Mesodermal cell (in vitro differentiated cells): ENCODE results near the gene OR4M1. TPM values are rescaled to one million over a fixed set of nuclear protein-coding genes. Genes with fewer than 3 reads are reported as not detected.
"Not testable (repeated sequence)": the region's sequence is repeated elsewhere in the genome, so short reads cannot be mapped to it uniquely, and the experiment has no call there.

ENCODE experiments used
- H3K27ac ChIP-seq: 2 replicates; pipeline ENCODE4 v1.7.0; 2013; ENCODE audit warnings: mild to moderate bottlenecking, low read depth, low read length, moderate library complexity; ENCODE audit not compliant: severe bottlenecking
- H3K36me3 ChIP-seq: 2 replicates; pipeline ENCODE4 v1.7.1; 2013; ENCODE audit warnings: mild to moderate bottlenecking, low read length, moderate library complexity; ENCODE audit not compliant: control insufficient read depth, insufficient read depth
- H3K4me1 ChIP-seq: one replicate; pipeline ENCODE4 v1.7.1; 2013; ENCODE audit warnings: mild to moderate bottlenecking, low read length; ENCODE audit not compliant: insufficient read depth, control insufficient read depth, poor library complexity, severe bottlenecking
- H3K4me3 ChIP-seq: 2 replicates; pipeline ENCODE4 v1.7.0; 2013; ENCODE audit warnings: low read length, control low read depth, mild to moderate bottlenecking; ENCODE audit not compliant: insufficient read depth, poor library complexity, severe bottlenecking; ENCODE audit errors: extremely low read depth
- H3K9me3 ChIP-seq: 2 replicates; pipeline ENCODE4 v1.7.1; 2013; ENCODE audit warnings: mild to moderate bottlenecking, low read length, moderate library complexity; ENCODE audit not compliant: control insufficient read depth
- WGBS, 2 experiments: methylation state at CpG; one replicate each; pipeline ENCODE4 v1.1.5; 2013; ENCODE audit warnings: missing lambda C conversion rate in 2 of 2; ENCODE audit not compliant: insufficient coverage in 2 of 2; 5-methylcytosine and 5-hydroxymethylcytosine counted together
- polyA plus RNA-seq, 2 experiments: library from polyadenylated mRNA; stranded (reverse); fragments of 50-300 nt; gene quantifications; one replicate each; pipeline ENCODE4 v1.2.3, GENCODE V29; 2013

The OR4M1 gene, protein sequence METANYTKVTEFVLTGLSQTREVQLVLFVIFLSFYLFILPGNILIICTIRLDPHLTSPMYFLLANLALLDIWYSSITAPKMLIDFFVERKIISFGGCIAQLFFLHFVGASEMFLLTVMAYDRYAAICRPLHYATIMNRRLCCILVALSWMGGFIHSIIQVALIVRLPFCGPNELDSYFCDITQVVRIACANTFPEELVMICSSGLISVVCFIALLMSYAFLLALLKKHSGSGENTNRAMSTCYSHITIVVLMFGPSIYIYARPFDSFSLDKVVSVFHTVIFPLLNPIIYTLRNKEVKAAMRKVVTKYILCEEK
- not detected for polyA plus RNA-seq (2013, experiment 1 of 2)
- polyA plus RNA-seq (2013, experiment 2 of 2): not detected

DNA sequence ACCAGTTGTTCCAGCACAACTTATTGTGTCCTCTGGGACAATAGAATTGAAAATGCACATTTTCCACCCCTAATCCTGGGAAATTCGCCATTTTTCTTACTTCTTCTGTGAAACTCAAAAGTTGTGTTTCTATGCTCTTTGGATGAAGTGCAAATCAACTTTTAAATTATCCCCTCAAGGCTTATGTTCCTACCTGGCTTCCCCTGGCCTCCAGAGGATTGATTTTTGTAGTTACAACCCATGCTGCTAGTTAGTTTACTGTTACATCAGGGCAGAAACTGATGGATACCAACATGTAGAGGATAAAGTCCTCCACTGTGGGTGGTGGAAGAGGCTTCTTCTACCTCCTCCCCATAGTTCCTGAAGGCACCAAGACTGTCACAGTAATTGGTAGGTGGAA lies at the start of gene OR4M1:
TSS of gene OR4M1 (plus strand) at position 301 of the 400 bp plus-strand sequence. CDS start 6,819 bp downstream, outside the sequence.
- H3K4me3 ChIP-seq, H3K4me1 ChIP-seq, H3K27ac ChIP-seq, H3K36me3 ChIP-seq: not testable (repeated sequence)
- peaks cover 58% of the 10 kb centered on the region for H3K9me3 ChIP-seq
- WGBS, 2 experiments: no CpG with 5 or more reads among the region's 1 CpG

DNA sequence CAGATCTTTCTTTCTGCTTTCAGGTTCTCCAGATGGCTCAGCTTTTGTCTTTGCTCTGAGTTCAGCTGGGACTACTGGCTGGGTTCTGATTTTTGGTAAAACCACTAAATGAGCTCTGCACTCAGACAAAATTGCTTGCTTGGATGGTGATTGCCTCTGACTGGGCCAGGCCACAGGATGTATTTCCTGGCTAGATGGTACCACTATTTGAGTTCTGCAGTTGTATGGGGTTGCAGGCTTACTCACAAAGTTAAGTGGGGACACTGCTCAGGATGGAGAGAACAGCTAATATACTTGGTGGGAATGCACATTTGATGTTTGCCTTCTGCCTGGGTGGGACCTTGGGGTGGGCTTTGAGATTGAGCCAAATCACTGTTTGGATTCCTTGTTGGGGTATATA lies 43.9 kb upstream of the OR4M1 start:
- H3K4me3 ChIP-seq: no peak overlapping the region
- peaks cover 54% of the 10 kb centered on the region for H3K9me3 ChIP-seq
- no peaks in the 10 kb centered on the region for H3K4me1 ChIP-seq
- H3K36me3 ChIP-seq: no peaks in the 10 kb centered on the region
- no peak overlapping the region for H3K27ac ChIP-seq

DNA sequence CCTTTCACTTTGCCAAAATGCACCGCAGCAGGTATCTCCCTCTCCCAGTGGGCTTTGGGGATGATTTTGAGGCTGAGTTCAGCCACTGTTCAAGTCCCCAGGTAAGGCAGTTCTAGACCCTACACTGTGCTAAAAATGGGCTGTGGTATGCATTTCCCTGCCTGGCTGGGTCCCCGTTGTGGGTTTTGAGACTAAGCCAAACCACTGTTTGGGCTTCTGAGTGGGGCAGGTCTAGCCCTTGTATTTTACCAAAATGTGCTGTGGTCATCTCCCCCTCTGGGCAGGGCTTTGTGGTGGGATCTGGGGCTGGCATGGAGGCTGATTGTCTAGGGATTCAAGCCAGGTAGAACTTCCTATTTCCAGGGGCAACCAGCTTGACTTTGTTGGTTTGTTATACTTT lies 43.5 kb upstream of the OR4M1 start:
- no peak overlapping the region for H3K27ac ChIP-seq
- no peaks in the 10 kb centered on the region for H3K36me3 ChIP-seq
- no peak overlapping the region for H3K4me3 ChIP-seq
- H3K9me3 ChIP-seq: peaks cover 54% of the 10 kb centered on the region
- 63 to 90% methylated on average over 1 to 2 of the region's 2 CpGs for WGBS, 2 experiments
- no peaks in the 10 kb centered on the region for H3K4me1 ChIP-seq

DNA sequence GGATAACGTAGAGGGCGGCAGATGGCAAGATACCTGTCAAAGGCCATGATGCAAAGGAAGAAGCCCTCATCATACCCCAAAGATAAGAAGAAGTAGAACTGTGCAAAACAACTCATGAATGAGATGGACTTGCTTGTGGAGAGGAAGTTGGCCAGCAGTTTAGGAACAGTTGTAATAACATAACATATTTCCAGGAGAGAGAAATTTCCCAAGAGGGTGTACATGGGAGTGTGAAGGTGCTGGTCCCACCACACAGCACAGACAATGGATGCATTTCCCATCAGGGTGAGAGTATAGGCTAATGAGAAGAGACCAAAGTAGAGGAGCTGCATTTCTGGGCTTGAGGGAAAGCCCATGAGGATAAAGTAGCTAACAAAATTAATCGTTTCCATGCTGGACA lies 39.4 kb upstream of the OR4M1 start:
- H3K4me1 ChIP-seq, H3K4me3 ChIP-seq, H3K27ac ChIP-seq, H3K36me3 ChIP-seq: not testable (repeated sequence)
- 45 to 53% methylated on average over 2 to 3 of the region's 3 CpGs for WGBS, 2 experiments
- peaks cover 50% of the 10 kb centered on the region for H3K9me3 ChIP-seq

DNA sequence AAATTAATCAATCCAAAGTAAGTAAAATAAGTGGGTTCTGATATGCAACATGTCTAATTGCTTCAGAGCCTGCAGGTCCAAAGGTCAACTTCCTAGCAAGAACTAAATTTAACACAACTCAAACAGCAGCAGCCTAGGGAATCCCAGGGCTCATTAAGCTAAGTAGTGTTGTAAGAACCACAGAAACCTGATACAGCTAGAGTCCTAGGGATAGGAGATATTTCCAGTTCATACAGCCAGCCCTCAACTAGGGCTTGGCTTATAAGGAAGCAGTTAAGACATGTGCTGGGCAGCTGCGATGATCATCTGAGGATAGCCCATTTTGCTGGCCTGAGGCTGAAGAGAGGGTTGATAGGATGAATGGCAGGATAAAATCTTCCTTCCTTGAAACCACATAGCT lies 30.0 kb upstream of the OR4M1 start, which contains the start of gene OR4Q3:
TSS of gene OR4Q3 (plus strand) at position 316 of the 400 bp plus-strand sequence.
- Histone ChIP-seq H3K36me3 (no peaks in the 10 kb centered on the region), H3K27ac (no peak within 1 kb of the TSS), H3K9me3 (peaks cover 42% of the 10 kb centered on the region), H3K4me1 (no peaks in the 10 kb centered on the region), H3K4me3 (no peak within 1 kb of the TSS)
- 100% methylated on average over 1 of the region's 1 CpG; no CpG with 5 or more reads in 1 of the 2 experiments for WGBS, 2 experiments

DNA sequence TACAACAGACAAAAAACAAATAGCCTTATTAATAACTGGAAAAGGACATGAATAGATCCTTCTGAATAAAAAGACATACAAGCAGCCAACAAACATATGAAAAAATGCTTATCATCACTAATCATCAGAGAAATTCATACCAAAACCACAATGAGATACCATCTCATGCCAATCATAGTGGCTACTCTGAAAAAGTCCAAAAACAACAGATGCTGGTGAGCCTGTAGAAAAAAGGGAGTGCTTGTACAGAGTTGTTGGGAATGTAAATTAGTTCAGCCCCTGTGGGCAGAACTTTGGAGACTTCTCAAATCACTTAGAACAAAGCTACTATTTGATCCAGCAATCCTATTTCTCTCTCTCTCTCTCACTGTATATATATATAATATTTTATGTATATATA lies 21.0 kb upstream of the OR4M1 start:
- H3K27ac ChIP-seq, H3K4me1 ChIP-seq, H3K4me3 ChIP-seq, H3K36me3 ChIP-seq: not testable (repeated sequence)
- peaks cover 50% of the 10 kb centered on the region for H3K9me3 ChIP-seq

DNA sequence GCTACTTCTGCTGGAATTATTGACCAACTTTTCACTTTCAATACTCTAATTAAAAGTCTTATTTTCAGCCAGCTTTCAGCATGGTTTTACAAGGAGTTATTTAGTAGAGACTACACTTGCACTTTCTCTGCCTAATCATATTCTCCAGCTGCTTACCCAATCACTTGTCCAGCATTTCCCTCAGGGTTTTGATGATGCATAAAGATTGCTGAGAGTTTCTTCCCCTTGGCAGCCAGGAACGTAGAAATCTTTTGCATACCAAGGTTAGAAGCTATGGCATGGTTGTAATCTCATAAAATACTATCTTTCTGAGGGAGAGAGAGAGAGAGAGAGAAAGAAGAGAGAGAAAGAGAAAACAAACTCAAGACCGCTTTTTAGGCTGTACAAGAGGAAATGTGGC lies 19.1 kb upstream of the OR4M1 start:
- Histone ChIP-seq H3K4me3 (no peak overlapping the region), H3K4me1 (no peaks in the 10 kb centered on the region), H3K9me3 (peaks cover 38% of the 10 kb centered on the region), H3K36me3 (no peaks in the 10 kb centered on the region), H3K27ac (no peak overlapping the region)
- WGBS, 2 experiments: no CpG with 5 or more reads among the region's 2 CpGs

DNA sequence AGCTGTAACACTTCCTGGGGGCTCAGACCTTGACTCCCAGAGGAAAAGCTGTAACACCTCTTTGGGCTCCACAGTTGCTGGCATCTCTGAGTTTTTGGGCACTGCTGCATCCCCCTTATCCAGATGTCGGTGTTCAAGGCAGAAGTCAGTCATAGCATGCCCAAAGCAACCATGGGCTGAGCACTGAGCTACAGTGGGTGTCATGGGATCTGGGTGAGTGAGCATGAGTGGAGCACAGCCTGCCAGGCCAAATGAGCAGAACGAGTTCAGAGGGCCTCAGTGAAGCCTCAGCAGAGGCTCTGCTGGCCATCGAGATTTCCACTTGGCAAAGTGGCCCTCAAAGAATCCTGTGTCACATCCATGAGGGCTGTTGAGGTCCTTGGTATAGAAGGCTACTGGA lies 1.8 kb upstream of the OR4M1 start:
- not testable (repeated sequence) for H3K27ac ChIP-seq, H3K4me3 ChIP-seq, H3K4me1 ChIP-seq, H3K36me3 ChIP-seq
- WGBS, 2 experiments: 40 to 55% methylated on average over 2 to 3 of the region's 3 CpGs
- peaks cover 62% of the 10 kb centered on the region for H3K9me3 ChIP-seq

DNA sequence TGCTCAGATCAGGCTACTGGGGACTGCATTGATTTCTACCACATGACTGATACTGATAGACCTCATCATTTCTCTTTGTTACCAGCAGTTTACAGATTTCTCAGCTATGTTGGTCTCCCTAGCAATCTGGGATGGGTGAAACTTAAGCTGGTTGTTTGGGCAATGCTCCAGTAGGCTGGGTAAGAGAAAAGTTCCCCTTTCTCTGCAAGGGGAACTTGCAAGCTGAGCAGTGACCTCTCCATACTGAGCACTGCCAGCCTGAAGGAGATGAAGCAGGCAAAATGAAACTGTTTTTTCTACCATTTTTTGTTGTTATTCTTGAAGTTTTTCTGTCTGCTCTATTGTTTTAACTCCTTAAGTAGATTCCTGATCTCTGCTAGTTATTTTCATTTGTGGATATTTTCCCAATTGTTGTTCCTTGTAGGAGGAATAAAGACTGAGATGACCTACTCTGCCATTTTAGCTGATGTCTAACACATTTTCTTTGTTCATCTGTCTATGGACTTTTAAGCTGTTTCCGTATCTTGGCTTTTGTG lies 1.3 kb upstream of the OR4M1 start:
- no peaks in the 10 kb centered on the region for H3K4me1 ChIP-seq
- 83 to 86% methylated on average over 1 of the region's 1 CpG for WGBS, 2 experiments
- no peaks in the 10 kb centered on the region for H3K36me3 ChIP-seq
- H3K27ac ChIP-seq: no peak overlapping the region
- no peak overlapping the region for H3K4me3 ChIP-seq
- peaks cover 60% of the 10 kb centered on the region for H3K9me3 ChIP-seq

DNA sequence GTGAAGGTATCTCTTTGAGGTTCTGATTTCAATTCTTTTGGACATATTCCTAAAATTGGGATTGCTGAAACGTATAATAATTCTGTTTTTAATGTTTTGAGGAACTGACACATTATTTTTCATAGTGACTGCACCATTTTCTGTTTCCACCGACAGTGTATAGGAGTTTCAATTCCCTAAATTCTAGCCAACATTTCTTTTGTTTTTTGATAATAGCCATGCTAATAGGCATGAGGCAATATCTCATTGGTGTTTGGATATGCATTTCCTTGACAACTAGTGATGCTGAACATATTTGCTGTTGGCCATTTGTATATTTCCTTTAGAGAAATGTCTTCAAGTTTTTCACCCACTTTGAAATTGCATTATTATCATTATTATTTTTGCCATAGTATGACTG lies 850 bp upstream of the OR4M1 start:
- H3K27ac ChIP-seq: not testable (repeated sequence)
- H3K9me3 ChIP-seq: peaks cover 57% of the 10 kb centered on the region
- WGBS, 2 experiments: no CpG with 5 or more reads among the region's 2 CpGs

DNA sequence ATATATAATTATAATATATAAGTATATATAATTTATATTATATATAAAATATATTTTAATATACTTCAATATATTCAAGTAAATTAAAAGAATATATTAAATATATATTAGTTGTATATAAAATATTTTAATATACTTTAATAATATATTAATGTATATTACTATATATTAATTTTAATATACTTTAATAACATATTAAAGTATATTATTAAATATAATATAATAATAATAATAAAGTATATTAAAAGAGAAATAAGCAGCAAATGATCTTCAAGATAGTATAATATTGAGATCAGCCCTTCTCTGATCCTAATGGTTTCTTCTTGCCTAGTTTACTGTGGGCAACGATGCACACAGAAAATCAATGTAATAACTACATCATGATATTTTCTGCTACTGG lies 2.3 kb downstream of the OR4M1 start:
- Histone ChIP-seq H3K27ac (no peak overlapping the region), H3K9me3 (peaks cover 66% of the 10 kb centered on the region), H3K36me3 (no peaks in the 10 kb centered on the region), H3K4me3 (no peak overlapping the region), H3K4me1 (no peaks in the 10 kb centered on the region)
- WGBS, 2 experiments: no CpG with 5 or more reads among the region's 1 CpG

More for the DNA sequence above, 850 bp upstream of the OR4M1 start:
- H3K36me3 ChIP-seq, H3K4me3 ChIP-seq, H3K4me1 ChIP-seq: not testable (repeated sequence)
